Measurements from ENCODE around the gene SYT9. TPM values are rescaled to one million over a fixed set of nuclear protein-coding genes. Genes with fewer than 3 reads are reported as not detected.

The SYT9 gene
- total and polyA plus RNA-seq, 9 of the 15 experiments (the other 6 are each of a cell fraction or from before 2014, with no cell fraction given) = 0.01 TPM; not detected in 8

- intact Hi-C loops (cut with micrococcal nuclease) (no loop called here), in situ Hi-C loops (cut with MboI) (no loop called here)
- TF ChIP-seq NR2C1 (IDR thresholded peaks at IDR 0.05) (no peak), NR2C1 (tag; IDR thresholded peaks at IDR 0.05) (peak; percentile 74), HDAC6 (IDR thresholded peaks at IDR 0.05; ENCODE audit: low read depth, low read length) (no peak), ZNF778 (CRISPR knock-in tag; IDR thresholded peaks at IDR 0.05) (no peak), ZBTB34 (CRISPR knock-in tag; IDR thresholded peaks at IDR 0.05) (no peak), TCF3 (CRISPR knock-in tag; IDR thresholded peaks at IDR 0.05) (peak; percentile 59), ZNF408 (CRISPR knock-in tag; IDR thresholded peaks at IDR 0.05; ENCODE audit: low read depth) (no peak), MIER1 (IDR thresholded peaks at IDR 0.05; ENCODE audit: low read depth) (no peak), ZNF395 (CRISPR knock-in tag; IDR thresholded peaks at IDR 0.05) (no peak), ELK3 (CRISPR knock-in tag; IDR thresholded peaks at IDR 0.05) (no peak), MNT (conservative IDR thresholded peaks at IDR 0.05) (no peak), CBFA2T3 (IDR thresholded peaks at IDR 0.05) (0 out of 2 replicates have a peak, but pooled peaks have one; percentile 17), RBM39 (optimal IDR thresholded peaks at IDR 0.05; ENCODE audit: low read depth, low read length) (no peak), OTX1 (CRISPR knock-in tag; IDR thresholded peaks at IDR 0.05) (no peak), MBD1 (CRISPR knock-in tag; IDR thresholded peaks at IDR 0.05) (no peak), SNIP1 (IDR thresholded peaks at IDR 0.05; ENCODE audit: low read depth) (no peak)
- ChIA-PET CTCF (ENCODE audit: low intra/inter-chr PET ratio) (no interaction called here), POLR2A (no interaction called here)
- no peak overlapping the region for H3K9ac ChIP-seq (ENCODE audit: insufficient read depth in 1 of 2, low read depth in 2 of 2, low read length in 2 of 2)
- no TSS peak for BruUV-seq (replicated peaks)
- H3K27me3 ChIP-seq (ENCODE audit: control insufficient read depth in 2 of 2, insufficient read depth in 2 of 2, low read length in 2 of 2) = peaks cover 0 to 6% of the 10 kb centered on the region in 2 experiments; a peak in 3 of 5 replicates
- ATAC-seq (peak; percentile 63), DNase-seq (ENCODE audit: extremely low read depth in 1 of 4, low spot score in 3 of 4) (peak in 2 of 4 experiments; percentile 16), FAIRE-seq (no peak)
- 4% methylated on average over 5 of the region's 5 CpGs for WGBS (ENCODE audit: insufficient coverage, low coverage, missing lambda C conversion rate)
- no peaks in the 10 kb centered on the region for H3K9me1 ChIP-seq (ENCODE audit: control insufficient read depth, insufficient read depth, low read length)
- no peaks in the 10 kb centered on the region for H3K79me2 ChIP-seq (ENCODE audit: control insufficient read depth, insufficient read depth, low read length)
- no peak overlapping the region for H3K4me3 ChIP-seq
- peaks cover 0 to 3% of the 10 kb centered on the region in 2 experiments; a peak in 2 of 5 replicates for H3K4me1 ChIP-seq (replicated peaks in 1 of 2; ENCODE audit: control insufficient read depth in 2 of 2, insufficient read depth in 2 of 2, low read length in 2 of 2)
- H4K20me1 ChIP-seq (replicated peaks; ENCODE audit: control insufficient read depth, insufficient read depth, low read length) = no peaks in the 10 kb centered on the region; the same call in 1 of the 2 replicates
- no peaks in the 10 kb centered on the region for H3K9me3 ChIP-seq (replicated peaks; ENCODE audit: control insufficient read depth, insufficient read depth, low read depth, low read length)
- H3K4me2 ChIP-seq (ENCODE audit: insufficient read depth, low read length) = no peak overlapping the region
- H3K36me3 ChIP-seq (ENCODE audit: control insufficient read depth, insufficient read depth, low read length) = no peaks in the 10 kb centered on the region
- no peak overlapping the region for H3K27ac ChIP-seq (ENCODE audit: extremely low read depth, low read depth, low read length)
- H2AFZ ChIP-seq (ENCODE audit: low read depth, low read length) = no peak overlapping the region
Observed at GRCh38 chr11:7494086-7494745, 242.5 kb downstream of the SYT9 start.
